ENCODE data around the gene HMGN4.
"Not testable (repeated sequence)": the region's sequence is repeated elsewhere in the genome, so short reads cannot be mapped to it uniquely, and the experiment has no call there.

Gene HMGN4

GRCh38 chr6:26537846-26538571 lies at the start of gene HMGN4:
Gene HMGN4, plus strand, starts transcription at chr6:26538366. Its CDS starts 6,841 bp downstream, at chr6:26545207.
- peak; percentile 91 for DNase-seq

GRCh38 chr6:26489996-26490964 lies 47.9 kb upstream of the HMGN4 start:
- DNase-seq = no peak

GRCh38 chr6:26491604-26492003 lies 46.6 kb upstream of the HMGN4 start:
- DNase-seq = no peak

GRCh38 chr6:26493258-26493657 lies 44.9 kb upstream of the HMGN4 start:
- DNase-seq = no peak

GRCh38 chr6:26494117-26494516 lies 44.0 kb upstream of the HMGN4 start:
- DNase-seq = no peak

GRCh38 chr6:26495281-26495680 lies 42.9 kb upstream of the HMGN4 start:
- no peak for DNase-seq

GRCh38 chr6:26497610-26498009 lies 40.6 kb upstream of the HMGN4 start:
- DNase-seq = no peak

- no peak for DNase-seq
These were observed 38.1 kb upstream of the HMGN4 start, which contains the start of gene BTN1A1 for GRCh38 chr6:26500102-26500501. Gene BTN1A1, plus strand, starts transcription at chr6:26500303. Its CDS starts 984 bp downstream, at chr6:26501287.

GRCh38 chr6:26501482-26501986 lies 36.6 kb upstream of the HMGN4 start:
- DNase-seq = peak; percentile 77

GRCh38 chr6:26502165-26502564 lies 36.0 kb upstream of the HMGN4 start:
- no peak for DNase-seq

- no peak for DNase-seq
These were observed 35.5 kb upstream of the HMGN4 start for GRCh38 chr6:26502626-26503025.

- no peak for DNase-seq
These were observed 30.5 kb upstream of the HMGN4 start for GRCh38 chr6:26507658-26508057.

GRCh38 chr6:26511033-26511432 lies 27.1 kb upstream of the HMGN4 start:
- DNase-seq = not testable (repeated sequence)

- DNase-seq = no peak
These were observed 23.2 kb upstream of the HMGN4 start for GRCh38 chr6:26514984-26515383.

GRCh38 chr6:26516481-26517427 lies 21.4 kb upstream of the HMGN4 start:
- DNase-seq = no peak

- DNase-seq = no peak
These were observed 18.8 kb upstream of the HMGN4 start for GRCh38 chr6:26519359-26519758.

GRCh38 chr6:26520237-26520849 lies 17.8 kb upstream of the HMGN4 start:
- no peak for DNase-seq

GRCh38 chr6:26520850-26521599 lies 17.1 kb upstream of the HMGN4 start:
- peak; percentile 93 for DNase-seq

GRCh38 chr6:26521600-26522391 lies 16.4 kb upstream of the HMGN4 start:
- DNase-seq = peak; percentile 90

Measured in activated effector memory CD4-positive, alpha-beta T cell treated with anti-CD3 and anti-CD28 coated beads, Interleukin-2, amount 50 U/mL, for 16 hours (primary cell).